Measurements from ENCODE around the gene PRSS36.

DNA sequence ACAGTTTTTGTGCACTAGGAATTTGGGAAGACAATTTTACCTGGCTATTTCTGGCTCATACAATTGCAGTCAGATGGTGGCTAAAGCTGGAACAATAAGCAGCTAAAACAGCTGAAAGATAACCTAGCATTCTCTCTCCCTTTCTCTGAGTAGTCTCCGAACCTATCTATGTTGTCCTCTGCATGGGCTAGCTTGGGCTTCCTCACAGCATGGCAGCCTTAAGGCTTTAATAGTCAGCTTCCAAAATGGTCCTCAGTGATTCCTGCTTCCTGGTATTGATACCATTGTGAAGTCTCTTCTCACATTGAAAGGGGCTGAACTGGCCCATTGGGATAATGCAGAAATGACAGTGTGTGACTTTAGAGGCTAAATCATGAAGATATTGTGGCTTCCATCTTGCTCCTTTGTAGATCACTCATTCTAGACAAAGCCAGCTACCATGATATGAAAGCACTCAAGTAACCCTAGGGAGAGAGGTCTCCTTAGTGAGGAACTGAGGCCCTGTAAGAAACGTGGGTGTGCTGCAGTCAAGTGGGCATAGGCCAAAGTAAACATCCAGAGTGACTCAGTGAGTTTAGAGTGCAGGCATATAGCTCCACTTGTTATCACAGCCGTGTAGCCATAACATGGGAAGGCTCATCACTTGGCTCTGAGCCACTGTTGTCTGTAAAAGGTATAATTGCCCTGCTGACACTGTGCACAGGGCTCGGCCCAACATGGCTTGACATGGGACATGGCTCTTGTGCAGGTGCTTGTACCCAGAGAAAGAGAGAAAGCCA is 49.8 kb downstream of the PRSS36 start:
- TF ChIP-seq, protein P1, sequence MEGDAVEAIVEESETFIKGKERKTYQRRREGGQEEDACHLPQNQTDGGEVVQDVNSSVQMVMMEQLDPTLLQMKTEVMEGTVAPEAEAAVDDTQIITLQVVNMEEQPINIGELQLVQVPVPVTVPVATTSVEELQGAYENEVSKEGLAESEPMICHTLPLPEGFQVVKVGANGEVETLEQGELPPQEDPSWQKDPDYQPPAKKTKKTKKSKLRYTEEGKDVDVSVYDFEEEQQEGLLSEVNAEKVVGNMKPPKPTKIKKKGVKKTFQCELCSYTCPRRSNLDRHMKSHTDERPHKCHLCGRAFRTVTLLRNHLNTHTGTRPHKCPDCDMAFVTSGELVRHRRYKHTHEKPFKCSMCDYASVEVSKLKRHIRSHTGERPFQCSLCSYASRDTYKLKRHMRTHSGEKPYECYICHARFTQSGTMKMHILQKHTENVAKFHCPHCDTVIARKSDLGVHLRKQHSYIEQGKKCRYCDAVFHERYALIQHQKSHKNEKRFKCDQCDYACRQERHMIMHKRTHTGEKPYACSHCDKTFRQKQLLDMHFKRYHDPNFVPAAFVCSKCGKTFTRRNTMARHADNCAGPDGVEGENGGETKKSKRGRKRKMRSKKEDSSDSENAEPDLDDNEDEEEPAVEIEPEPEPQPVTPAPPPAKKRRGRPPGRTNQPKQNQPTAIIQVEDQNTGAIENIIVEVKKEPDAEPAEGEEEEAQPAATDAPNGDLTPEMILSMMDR (conservative IDR thresholded peaks at IDR 0.05), result no peak
- no peak for TF ChIP-seq EZH2 (IDR thresholded peaks at IDR 0.05; ENCODE audit: low read depth)

All from PC-9 (cell line).